HG03045 (cell line): ENCODE measurements around the gene TBCB.
A peak's percentile ranks its signal among the peaks of the same experiment; 100 is the strongest.
"Not testable (repeated sequence)": the region's sequence is repeated elsewhere in the genome, so short reads cannot be mapped to it uniquely, and the experiment has no call there.

Experiments used
- ATAC-seq: cut with Tn5 transposase; IDR thresholded peaks from one replicate; pipeline ENCODE4 v1.9.1; 2021; ENCODE audit warnings: mild to moderate bottlenecking, moderate library complexity; ENCODE audit not compliant: unreplicated experiment

TBCB gene

DNA sequence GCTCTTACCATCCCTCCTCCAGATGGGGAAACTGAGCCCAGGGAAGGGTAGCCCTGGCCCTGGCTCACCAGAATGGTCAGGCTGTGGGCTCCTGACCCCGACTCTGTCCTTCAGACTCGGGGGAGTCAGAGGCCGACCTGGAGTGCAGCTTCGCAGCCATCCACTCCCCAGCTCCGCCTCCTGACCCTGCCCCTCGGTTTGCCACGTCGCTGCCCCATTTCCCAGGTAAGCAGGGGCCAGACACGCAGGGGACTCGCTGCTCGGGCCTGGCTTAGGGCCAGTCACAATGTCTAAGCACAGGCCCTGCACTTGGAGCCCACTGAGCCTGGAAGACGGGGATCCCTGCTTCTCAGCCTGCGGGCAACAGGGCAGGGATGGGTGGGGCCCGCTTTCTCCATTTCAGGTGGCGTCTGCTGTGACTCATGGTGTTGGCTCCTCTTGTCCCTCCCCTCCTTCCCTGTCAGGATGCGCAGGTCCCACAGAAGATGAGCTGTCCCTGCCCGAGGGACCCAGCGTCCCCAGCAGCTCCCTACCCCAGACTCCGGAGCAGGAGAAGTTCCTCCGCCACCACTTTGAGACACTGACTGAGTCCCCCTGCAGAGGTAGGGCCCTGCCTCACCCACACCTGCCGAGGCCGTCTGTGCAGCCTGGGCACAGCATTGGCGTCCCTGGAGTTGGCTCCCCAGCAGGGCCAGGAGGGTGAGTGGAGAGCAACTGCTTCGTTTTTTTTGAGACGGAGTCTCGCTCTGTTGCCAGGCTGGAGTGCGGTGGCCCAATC, 13.5 kb upstream of the TBCB start:
- no peak for ATAC-seq

DNA sequence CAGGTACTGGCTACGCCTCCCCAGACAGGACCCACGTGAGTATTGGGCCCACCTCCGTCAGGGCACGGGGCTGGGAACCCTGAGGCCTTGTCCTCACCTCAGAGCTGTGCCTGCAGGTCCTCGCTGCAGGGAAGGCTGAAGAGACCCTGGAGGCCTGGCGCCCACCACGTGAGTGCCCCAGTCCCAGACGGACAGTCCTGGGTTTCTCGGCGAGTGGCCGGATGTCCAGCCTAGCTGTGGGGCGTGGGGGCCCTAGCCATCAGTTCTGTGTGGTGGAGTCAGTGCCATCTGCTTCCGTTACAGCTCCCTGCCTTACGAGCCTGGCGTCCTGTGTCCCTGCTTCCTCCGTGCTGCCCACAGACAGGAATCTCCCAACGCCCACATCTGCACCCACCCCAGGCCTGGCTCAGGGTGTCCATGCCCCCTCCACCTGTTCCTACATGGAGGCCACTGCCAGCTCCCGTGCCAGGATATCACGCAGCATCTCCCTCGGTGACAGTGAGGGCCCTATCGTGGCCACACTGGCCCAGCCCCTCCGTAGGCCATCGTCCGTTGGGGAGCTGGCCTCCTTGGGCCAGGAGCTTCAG, 12.1 kb upstream of the TBCB start:
- no peak for ATAC-seq

DNA sequence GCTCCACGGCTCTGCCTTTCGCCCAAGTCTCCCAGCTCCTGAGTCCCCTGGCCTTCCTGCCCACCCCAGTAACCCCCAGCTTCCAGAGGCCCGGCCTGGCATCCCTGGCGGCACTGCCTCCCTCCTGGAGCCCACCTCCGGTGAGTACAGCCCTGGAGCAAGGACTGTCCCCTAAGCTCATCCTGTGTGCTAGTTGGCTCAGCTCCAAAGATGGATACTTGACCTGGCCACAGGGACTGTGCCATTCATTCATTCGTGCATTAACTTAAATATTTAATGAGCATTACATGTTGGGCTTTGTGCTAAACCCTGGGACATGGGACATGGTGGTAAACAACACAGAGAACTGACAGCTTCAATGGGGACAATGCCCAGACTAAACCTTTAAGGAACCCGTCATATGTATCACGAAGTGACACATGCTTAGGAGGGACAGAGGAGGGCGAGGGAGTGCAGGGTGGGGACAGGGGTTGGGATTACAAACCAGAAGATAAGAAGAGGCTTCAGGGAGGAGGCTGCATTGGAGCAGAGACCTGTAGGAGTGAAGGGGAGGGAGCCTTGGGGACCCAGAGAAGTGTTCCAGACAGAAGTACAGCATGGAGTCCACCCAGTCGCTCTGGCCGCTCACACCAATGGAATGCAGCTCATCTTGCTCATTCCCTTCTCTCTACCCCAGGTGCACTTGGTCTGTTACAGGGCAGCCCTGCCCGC, 11.3 kb upstream of the TBCB start:
- ATAC-seq = no peak

DNA sequence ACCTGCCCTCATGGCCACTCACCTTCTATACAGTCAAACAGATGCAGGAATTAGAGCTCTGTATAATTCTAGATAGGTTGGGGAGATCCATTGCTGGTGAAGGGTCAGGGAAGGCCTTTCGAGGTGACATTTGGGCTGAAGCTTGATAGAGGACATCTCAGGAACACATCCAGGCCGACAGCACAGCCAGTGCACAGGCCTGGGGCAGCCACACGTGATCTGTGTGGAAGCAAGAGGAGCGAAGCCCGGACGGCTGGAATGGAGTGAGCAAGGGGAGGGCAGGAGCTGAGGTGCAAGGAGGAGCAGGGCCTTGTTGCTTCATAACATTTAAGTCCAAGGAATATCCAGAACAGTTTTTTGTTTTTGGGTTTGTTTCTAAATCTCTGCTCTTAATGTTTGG, 8.8 kb upstream of the TBCB start:
- ATAC-seq = no peak

DNA sequence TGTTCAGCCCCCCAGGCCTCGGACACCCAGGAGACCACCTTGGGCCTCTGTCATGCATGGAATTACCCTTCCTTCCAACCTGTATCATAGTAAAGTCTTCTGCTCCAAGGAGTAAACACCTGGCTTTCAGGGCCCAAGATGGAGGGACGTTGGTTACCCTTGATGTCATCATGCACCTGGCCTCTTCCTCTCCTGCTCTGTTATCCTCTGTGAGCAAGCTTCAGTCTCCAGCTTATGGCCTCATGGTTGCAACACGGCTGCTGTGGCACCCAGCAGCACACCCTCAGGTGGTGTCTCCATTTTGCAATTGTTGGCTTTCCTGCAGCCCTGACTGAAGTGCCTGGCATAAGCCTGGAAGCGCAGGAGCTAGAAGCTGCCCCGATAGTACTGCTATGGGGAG, 8.3 kb upstream of the TBCB start:
- no peak for ATAC-seq

DNA sequence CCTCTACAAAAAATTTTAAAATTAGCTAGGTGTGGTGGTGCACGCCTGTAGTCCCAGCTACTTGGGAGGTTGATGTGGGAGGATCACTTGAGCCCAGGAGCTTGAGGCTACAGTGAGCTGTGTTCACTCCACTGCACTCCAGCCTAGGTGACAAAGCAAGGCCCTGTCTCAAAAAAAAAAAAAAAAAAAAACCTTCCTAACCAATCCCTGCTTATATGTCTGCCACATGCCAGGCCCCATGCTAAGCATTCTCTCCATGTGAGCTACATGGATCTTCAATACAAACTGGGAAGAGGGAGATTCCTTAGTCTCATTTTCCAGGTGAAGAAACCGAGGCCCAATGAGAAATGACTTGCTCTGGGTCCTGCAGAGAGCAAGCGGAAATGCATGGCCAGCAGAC, 6.6 kb upstream of the TBCB start:
- ATAC-seq = no peak

DNA sequence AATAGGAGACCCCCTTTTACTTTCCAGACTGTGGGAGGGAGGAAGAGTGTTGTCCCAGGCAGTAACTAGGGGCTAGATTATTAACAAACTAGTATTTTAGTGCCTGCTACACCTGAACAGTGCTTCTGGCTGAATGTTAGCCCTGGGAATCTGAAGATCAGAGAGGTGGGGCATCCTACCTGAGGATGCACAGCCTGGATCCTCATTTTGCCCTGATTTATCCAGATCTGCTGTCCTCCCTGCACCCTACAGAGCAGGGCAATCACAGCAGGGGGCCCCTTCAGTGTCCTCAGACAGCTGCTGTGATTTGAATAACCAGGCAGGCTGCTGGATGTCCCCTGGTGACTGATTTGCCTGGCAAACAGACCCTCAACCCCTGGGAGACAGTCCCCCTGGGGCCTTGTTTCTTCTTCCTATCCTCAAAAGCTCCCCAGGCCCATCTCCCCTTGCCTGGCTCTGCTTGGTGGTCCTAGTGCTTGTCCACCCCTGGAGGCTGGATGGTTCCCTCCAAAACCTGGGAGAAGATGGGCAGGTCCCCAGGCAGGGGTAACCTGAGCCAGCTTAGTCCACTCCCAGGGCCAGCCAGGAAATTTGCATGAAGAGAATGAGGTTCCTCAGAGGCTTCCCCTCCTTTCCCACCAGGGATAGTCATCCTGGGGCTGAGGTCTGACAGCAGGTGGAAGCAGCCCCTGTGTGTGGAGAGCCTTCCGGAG, 4.6 kb upstream of the TBCB start, which contains the start of gene OVOL3:
OVOL3 (plus strand) TSS at position 657 of the 713 bp plus-strand sequence. CDS start 60 bp downstream, outside the sequence.
- no peak for ATAC-seq

DNA sequence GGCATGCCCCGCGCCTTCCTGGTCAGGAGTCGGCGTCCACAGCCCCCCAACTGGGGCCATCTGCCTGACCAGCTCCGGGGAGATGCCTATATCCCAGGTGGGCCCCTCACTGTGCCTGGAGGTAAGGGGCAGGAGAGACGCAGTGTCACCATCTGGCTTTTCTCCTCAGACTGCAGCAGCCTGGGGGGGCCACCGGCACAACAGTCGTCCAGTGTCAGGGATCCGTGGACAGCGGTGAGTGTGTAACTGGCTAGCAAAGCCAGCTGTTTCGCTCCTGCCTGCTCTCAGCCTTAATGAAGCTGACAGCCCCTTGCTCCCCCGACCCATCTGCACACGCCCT, 4.1 kb upstream of the TBCB start:
- no peak for ATAC-seq

DNA sequence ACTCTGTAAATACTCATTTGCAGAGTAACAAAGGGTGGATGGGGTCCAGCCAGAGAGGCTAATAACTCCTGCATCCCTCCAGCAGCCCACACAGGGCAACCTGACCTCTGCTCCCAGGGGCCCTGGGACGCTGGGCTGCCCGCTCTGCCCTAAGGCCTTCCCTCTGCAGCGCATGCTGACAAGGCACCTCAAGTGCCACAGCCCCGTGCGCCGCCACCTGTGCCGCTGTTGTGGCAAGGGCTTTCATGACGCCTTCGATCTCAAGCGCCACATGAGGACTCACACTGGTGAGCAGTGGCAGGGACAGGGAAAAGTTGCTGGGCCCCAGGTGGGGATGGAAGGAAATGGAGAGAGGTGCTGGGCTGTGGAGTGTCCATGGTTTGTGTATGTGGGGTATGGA, 2.6 kb upstream of the TBCB start:
- no peak for ATAC-seq

DNA sequence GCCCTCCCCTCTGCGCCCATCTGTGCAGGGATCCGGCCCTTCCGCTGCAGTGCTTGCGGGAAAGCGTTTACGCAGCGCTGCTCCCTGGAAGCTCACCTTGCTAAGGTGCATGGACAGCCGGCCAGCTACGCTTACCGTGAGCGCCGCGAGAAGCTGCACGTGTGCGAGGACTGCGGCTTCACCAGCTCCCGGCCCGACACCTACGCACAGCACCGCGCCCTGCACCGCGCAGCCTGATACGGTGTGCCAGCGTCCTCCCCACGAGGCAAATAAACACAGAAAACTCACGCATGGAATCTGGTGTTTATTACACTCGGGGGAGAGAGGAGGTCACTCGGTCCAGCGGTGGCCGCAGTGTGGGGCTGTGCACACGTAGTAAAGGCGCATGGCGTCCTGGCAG, 1.8 kb upstream of the TBCB start:
- no peak for ATAC-seq

DNA sequence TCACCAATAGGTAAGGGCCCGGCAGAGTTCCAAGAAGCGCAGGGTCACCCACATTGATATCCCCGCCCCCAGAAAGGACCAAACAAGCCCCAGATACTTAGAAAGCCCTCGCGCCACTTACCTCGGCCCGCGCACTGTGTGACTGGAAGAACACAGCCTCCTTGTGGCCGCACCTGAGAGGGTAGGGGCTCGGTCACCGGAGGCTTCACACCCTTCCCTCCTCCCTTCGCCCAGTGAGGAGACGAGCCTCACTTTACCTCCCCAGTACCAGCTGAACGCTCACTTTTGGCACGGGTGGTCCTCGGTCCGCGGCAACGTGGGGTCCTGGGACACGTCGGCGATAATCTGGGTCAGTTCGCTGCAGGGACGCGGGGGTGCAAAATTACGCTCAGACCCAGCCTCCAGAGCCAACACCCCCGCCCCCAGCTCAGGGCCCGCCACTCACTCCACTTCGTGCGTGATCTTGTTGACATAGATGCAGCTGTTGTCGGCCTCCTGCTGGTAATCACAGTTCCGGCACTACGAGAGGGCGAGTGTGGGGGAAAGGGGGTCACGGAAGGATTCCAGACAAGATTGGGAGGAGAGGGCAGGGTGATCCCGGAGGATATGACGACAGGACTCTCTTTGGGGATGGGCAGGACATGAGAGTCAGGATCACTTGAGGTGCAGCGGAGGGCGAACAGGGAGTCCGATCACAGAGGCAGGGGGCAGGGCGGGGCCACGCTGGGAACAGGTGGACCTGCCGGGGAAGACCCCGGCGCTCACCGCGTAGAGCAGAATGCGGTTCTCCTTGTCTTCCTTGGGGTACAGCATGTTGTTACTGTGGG, 1.2 kb upstream of the TBCB start:
- peak; percentile 0 for ATAC-seq

DNA sequence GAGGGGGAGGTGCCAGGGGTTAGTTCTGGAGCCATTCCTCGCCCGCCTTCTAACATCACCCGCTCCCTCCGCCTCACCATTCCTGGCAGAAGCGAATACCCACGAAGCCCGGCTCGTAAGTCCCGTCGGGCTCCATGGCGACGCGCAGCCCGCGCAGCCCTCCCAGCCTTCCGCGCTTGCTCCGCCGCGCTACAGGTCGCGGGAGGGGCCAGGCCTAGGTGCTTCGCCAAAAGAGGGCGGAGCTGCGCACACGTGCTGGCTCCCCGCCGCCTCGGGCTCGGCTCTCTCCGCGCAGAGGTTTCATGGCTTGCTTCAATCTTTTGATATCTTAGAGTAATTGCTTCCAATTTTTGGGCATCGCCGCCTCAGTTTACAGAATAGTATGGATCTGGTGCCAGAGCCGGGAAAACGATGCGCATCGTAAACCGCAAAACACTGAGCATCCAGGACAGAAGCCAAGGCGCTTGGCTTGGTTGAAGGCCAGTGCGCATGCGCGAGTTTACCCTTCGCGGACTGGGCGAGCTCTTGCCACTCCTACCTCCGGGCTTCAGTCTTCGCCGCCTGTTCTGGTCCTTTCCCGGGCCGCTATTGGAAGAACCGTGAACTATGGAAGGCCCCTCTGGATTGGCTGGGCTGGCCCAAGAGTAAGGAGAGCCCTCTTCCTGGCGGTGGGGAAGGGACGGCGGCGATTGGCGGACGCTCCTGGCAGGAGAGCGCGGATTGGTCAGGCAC, 381 bp upstream of the TBCB start, which contains the start of gene POLR2I:
POLR2I (minus strand) TSS at position 155 of the 732 bp plus-strand sequence; CDS start at position 136, 19 bp downstream.
- ATAC-seq = peak; percentile 88

DNA sequence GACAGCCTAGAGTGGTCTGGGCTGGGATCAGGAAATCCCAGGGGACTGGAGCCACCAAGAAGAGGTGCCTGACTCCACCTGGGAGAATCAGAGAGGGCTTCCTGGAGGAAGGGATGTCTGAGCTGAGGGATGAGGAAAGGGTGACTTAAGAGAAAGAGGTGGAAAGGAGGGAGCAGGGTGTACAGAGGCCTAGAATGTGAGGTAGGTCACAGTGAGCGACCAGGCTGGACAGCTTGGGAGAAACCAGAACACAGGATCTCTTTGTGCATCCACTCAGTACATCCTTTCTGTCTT, 1.0 kb downstream of the TBCB start:
- ATAC-seq = no peak

DNA sequence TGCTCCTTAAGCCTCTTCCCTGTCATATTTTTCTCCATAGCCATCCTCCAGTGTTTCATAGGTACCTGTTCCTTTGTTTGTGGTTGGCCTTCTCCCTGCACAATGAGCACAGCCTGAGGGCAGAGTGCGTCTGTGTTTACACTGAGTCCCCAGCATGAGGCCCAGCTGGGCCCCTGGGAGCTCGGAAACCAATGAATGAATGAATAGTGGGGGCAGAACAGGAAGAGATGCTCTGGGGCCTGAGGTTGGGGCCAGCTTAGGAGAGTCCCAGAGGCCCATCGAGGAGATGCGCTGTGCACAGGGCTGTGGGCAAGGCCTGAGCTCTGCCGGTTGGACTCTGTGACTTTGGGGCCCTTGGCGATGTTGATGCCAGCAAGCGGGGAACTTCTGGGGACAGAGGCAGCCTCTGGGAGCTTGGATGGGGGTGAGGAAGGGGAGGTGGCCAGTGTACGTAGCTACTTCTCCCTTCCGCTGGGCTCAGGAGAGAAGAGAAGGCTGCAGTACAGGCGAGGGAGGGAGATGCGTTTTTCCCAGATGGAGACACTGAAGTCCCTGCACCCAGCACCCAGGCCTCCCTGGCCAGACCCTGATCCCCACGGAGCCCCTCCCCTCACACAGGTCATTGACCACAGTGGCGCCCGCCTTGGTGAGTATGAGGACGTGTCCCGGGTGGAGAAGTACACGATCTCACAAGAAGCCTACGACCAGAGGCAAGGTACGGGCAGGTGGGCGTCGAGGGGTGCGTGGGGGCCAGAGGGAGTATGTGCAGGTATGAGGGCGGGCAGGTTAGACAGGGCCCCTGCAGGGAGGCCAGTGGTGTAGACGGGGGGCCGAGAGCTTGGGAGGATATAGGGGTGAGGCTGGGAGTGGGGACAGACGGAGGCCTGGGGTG, 5.1 kb downstream of the TBCB start:
- ATAC-seq = no peak

DNA sequence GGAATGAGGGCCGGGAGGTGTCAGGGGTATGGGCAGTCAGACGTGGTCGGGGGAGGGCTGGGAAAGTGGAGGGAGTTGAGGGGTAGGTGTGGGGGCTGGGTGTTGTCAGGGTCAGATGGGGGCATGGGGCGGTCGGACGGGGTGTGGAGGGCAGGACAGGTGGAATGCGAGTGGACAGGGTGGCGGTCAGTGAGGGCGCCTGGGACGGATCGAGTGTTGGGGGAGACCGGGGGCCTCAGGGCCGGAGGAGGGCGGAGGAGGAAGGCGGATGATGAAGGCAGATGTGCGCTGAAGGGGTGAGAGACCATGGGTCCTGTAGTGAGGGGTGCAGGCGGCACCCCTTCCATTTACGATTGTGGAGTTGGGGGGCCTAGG, 5.7 kb downstream of the TBCB start:
- ATAC-seq = no peak

DNA sequence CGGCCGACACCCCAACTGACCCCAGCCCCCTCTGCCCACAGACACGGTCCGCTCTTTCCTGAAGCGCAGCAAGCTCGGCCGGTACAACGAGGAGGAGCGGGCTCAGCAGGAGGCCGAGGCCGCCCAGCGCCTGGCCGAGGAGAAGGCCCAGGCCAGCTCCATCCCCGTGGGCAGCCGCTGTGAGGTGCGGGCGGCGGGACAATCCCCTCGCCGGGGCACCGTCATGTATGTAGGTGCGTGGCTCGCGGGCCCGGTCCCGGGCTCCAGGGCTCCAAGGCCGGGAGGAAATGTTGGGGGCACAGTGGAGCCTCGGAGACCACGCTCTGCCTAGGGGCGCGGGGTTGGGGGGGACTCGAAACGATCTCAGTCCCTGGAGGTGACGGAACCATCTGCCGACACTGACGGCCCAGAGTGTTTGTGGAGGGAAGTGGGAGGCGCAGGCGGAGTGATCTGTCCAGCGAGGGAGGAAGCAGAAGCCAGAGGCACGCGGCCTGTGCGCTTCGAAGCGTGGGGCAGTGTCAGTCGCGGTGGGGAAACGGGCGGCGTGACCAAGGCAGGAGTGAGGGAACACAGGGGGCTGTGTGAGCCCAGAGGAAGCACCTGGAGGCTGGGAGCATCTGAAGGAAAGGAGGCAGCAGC, 6.3 kb downstream of the TBCB start:
- ATAC-seq = no peak

DNA sequence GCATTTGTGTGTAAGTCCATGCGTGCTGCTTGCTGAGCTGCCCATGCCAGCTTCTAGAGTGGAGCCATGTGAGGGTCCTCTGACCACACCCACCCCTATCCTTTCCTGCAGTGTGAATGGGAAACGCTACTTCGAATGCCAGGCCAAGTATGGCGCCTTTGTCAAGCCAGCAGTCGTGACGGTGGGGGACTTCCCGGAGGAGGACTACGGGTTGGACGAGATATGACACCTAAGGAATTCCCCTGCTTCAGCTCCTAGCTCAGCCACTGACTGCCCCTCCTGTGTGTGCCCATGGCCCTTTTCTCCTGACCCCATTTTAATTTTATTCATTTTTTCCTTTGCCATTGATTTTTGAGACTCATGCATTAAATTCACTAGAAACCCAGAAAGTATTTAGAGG, 10.3 kb downstream of the TBCB start:
- ATAC-seq = no peak

DNA sequence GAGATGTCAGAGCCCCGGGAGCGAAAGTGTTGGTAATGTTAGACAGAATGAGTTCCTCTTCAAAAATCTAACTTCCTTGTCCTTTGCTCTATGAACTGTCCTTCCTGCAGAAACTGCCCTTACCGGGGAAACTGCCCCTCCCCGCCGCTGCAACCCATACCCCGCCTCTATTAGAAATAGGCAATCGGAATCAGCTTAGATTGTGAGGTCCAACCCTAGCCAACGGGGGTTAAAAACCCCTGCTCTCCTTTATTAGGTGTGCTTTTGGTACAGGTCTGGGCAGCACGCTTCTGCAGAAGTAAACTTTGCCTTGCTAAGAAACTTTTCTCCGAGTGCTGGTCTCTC, 13.1 kb downstream of the TBCB start:
- no peak for ATAC-seq

DNA sequence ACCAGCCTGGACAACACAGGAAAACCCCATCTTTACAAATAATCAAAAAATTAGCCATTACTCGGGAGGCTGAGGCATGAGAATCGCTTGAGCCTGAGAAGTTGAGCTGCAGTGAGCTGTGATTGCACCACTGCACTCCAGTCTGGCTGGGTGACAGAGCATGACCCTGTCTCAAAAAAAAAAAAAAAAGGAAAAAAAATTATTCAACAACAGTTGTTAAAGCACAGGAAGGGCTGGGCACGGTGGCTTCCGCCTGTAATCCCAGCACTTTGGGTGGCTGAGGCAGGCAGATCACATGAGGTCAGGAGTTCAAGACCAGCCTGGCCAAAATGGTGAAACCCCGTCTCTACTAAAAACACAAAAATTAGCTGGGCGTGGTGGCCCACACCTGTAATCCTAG, 16.0 kb downstream of the TBCB start:
- not testable (repeated sequence) for ATAC-seq
